GM12873 (cell line): ENCODE results near the gene PTGER3.

Experiments used
- CTCF ChIP-seq: IDR thresholded peaks from 2 replicates; pipeline ENCODE4 v1.5.1; 2012; ENCODE audit warnings: low read depth, mild to moderate bottlenecking, moderate library complexity, low read length, control low read depth; ENCODE audit not compliant: insufficient read depth; ENCODE audit errors: missing control alignments

The PTGER3 gene

GRCh38 chr1:71027991-71028390 lies 19.6 kb downstream of the PTGER3 start:
- no peak for TF ChIP-seq CTCF

- no peak for TF ChIP-seq CTCF
Measured at GRCh38 chr1:71026093-71026492, 21.5 kb downstream of the PTGER3 start.

- TF ChIP-seq CTCF = no peak
Measured at GRCh38 chr1:71023515-71023914, 24.1 kb downstream of the PTGER3 start.

- no peak for TF ChIP-seq CTCF
Measured at GRCh38 chr1:71019233-71019969, 28.2 kb downstream of the PTGER3 start.

GRCh38 chr1:71018791-71019190 lies 28.8 kb downstream of the PTGER3 start:
- no peak for TF ChIP-seq CTCF

GRCh38 chr1:71015745-71016144 lies 31.9 kb downstream of the PTGER3 start:
- TF ChIP-seq CTCF = no peak

GRCh38 chr1:71014178-71014579 lies 33.4 kb downstream of the PTGER3 start:
- TF ChIP-seq CTCF = no peak
